Vagina (tissue), 2 donors: ENCODE measurements around the gene NELFB.

Experiments
- POLR2AphosphoS5 ChIP-seq, 2 donors: sonication (generic); formaldehyde crosslinking; IDR thresholded peaks; one replicate each; pipeline ENCODE4 v1.9.0; 2017; ENCODE audit warnings: antibody characterized with exemption in 2 of 2, mild to moderate bottlenecking in 2 of 2, low read depth in 1 of 2; ENCODE audit not compliant: insufficient read depth in 1 of 2
- TF ChIP-seq, protein P1 (sequence below), 3 experiments: fragments of 450-650 bp in 2 of 3; fragments of 200-600 bp in 1 of 3; sonication (generic) in 1 of 3; IDR thresholded peaks; one replicate each; pipeline ENCODE4 v1.5.1; 2017 to 2019; ENCODE audit warnings: antibody characterized with exemption in 3 of 3, mild to moderate bottlenecking in 2 of 3, moderate library complexity in 2 of 3

DNA sequence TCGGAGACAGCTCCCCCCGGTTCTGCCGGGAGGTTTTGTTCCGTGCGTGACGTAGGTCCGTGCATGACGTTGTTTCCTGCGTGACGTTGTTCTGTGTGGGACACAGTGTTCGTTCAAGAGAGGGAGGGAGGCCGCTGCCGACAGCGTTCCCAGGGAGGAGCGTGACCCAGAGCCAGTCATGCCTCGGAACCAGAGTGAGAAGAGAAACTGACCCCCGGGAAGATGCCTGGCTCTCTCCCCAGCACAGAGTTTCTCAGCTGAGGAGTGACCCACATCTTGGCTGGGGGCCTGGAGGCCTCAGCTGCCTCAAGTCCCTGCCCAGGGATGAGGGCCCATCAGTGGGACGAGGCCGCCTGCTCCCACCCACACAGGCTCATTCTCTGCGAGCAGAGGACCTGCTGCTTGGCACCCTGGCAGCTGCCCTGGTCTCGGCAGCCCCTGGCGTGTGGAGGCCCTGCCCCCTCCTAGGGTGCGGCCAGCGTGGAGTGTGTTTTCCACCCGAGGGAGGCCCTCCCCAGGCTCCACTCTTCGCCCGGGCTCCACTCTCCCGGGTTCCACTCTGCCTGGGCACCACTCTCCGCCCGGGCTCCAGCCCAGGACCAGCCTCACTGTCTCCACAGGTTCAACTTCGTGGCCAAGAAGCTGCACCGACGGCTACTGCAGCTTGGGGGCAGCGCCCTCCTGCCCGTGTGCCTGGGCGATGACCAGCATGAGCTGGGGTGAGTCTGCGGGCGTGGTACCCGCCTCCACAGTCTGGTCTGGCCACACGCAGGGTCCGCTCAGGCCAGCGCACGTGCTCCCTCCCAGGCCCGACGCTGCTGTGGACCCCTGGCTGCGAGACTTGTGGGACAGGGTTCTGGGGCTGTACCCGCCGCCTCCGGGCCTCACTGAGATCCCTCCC lies 41.7 kb upstream of the NELFB start:
- TF ChIP-seq, protein P1, sequence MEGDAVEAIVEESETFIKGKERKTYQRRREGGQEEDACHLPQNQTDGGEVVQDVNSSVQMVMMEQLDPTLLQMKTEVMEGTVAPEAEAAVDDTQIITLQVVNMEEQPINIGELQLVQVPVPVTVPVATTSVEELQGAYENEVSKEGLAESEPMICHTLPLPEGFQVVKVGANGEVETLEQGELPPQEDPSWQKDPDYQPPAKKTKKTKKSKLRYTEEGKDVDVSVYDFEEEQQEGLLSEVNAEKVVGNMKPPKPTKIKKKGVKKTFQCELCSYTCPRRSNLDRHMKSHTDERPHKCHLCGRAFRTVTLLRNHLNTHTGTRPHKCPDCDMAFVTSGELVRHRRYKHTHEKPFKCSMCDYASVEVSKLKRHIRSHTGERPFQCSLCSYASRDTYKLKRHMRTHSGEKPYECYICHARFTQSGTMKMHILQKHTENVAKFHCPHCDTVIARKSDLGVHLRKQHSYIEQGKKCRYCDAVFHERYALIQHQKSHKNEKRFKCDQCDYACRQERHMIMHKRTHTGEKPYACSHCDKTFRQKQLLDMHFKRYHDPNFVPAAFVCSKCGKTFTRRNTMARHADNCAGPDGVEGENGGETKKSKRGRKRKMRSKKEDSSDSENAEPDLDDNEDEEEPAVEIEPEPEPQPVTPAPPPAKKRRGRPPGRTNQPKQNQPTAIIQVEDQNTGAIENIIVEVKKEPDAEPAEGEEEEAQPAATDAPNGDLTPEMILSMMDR (IDR thresholded peaks at IDR 0.05), result no peak
- TF ChIP-seq POLR2AphosphoS5 (IDR thresholded peaks at IDR 0.05; ENCODE audit: insufficient read depth in 1 of 2, low read depth in 1 of 2), result no peak
